NCI-H2171 (cell line): ENCODE results near the gene MGST1.
"Not testable (repeated sequence)": the region's sequence is repeated elsewhere in the genome, so short reads cannot be mapped to it uniquely, and the experiment has no call there.

Experiments
- DNase-seq: peaks from one replicate; lab custom pipeline; 2025; lab: John Stamatoyannopoulos, UW

The MGST1 gene

DNA sequence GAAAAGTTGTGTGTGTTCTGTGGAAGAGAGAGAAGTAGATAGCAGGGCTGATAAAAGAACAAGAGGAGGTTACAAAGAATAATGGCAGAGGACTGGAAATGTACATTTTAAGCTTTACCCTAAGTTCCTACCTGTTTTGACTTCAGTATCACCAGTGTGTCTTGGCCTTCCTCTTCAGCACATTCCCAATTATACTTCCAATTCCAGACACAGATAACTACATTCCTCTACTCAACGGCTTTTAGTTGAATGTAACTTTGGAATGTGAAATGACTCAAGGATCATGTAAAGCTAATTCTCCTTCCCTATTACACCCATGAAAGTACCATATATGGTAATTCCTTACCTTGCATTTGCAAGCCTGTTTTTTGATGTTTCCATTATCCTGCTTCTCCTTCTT lies 5.0 kb downstream of the MGST1 start:
- no peak for DNase-seq

DNA sequence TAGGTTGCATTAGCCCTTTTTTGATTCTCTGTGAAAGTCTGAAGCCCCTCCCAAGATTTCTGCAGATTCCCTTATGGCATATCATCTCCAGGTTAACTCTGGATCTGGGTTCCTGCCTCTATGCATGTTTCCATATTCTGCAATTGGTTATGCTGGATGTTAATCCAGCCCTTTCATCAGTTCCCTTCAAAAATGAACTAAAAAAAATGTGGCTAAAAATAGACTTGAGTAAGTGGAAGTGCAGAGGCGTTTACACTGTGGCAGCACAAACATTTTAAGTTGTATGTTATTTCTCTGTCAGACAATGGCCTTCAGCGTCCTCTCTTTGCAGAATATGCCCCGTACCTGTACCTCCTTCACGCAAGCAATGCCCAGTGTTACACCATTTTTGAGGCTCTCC lies 11.4 kb downstream of the MGST1 start:
- DNase-seq, result no peak

DNA sequence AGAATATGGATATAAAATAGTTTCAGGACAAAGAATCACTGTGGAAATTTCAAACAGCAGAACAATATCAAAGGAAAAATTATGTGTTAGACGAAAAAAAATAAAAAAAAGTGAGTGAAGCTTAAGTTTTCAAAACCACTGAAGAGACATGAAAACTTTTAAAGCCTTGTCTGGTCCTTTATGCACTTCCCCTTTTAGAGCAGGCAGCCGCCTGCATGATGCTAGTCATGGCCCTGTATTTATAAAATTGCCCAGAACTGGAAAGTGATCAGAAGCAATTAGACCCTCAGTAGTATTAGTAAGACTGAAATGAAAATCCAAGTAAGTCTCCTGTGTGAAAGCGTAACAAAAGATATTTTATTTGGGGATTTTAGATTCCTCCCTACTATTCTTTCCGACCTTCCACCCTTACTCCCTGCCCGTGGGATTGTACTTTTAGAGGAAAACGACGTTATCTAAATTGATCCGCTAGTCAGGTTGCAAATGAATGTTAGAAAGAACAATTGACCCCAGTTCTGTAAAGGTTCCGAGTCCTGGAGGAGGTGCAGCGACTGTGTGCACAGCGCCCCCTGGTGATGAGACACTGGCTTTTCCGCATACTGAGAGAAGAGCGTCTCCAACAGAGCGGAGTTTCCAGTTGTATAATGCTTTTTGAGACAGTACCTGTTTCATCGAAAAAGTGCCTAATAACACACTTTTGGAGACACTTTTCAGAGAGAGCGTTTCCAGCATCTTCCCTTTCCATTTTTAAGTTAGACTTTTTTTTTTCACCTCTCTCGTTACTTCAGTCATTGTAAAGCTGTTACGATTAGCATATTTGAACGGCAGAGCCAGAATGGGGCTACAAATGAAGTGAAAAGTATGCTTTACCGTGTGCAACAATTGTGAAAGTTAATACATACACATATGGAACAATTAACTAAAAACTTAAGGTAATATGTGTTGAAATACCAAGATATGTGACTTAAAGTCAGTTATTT lies 12.4 kb downstream of the MGST1 start:
- no peak for DNase-seq

DNA sequence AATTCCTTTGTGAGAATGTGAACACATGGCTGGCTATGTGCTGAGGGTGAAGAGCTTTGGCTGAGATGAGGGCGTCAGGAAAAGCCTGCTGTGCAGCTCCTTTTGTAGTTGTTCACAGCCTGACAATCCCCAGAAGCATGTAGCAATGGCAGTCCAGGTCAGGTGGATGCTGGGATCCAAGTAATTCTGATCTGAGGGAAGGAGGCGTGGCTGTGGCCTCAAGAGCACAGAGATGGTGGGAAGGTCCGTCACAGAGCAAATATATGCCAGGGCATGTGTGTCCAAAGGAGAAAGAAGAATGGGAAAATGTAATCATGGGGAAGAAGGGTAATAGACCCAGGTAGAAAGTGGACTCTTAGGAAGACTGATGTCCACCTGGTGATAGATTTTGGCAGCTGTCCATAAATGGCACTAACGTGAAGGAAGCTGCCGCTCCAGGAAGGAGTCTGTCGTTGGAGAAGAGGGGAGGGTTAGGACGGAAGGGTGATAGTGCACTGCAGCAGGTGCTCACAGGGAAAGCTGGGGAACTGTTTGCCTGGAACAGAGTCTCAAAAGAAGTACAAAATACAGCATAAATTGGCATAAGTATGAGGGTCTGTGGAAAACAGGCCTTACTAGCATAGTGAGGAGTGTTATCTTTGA lies 13.8 kb downstream of the MGST1 start:
- no peak for DNase-seq

DNA sequence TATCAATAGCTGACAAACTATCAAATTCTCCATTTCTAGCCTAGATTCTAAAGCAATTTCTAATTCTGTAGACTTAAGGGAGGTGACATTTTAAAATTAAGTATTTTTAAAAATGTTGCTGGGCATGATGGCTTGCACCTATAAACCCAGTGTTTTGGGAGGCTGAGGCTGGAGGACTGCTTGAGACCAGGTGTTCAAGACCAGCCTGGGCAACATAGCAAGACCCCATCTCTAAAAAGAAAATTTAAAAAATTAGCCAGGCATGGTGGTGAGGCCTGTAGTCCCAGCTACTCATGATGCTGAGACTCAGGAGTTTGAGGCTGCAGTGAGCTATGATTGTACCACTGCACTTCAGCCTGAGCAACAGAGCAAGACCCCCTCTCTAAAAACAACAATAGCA lies 15.1 kb downstream of the MGST1 start:
- no peak for DNase-seq

DNA sequence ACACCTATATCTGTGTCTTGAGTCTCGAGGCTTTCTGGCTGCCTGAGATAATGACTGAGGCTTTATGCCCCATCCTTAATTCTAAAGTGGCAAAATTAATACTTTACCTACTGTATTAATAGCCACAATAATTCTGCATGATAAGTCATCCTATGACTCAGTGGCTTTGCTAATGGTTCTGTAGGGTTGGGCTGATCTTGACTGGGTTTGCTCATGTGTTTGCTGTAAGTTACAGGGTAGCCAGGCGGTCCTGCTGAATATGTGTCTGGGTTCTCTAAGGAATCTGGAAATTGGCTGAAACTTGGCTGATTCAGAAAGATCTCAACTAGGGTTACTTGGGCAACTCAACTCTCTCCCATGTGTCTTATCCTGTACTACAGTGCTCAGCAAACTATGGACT lies 21.7 kb downstream of the MGST1 start:
- no peak for DNase-seq

DNA sequence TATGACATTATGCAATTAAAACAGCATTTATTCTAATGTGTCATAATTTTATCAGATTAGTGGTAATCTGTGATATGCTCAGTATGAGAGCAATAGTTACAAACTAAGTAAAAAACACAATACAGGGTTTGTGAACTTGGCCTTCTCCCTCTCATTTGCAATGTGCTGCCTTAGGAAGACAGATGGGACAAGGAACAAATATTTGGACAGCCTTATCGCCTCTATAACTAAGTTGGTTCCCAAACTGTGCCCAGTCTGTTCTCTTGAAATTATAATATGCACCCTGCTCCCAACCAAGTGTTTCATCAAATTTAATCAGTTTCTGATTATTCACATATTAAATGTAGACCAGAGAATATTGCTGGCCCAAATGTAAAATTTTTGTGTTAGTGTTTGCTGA lies 22.7 kb downstream of the MGST1 start:
- no peak for DNase-seq

DNA sequence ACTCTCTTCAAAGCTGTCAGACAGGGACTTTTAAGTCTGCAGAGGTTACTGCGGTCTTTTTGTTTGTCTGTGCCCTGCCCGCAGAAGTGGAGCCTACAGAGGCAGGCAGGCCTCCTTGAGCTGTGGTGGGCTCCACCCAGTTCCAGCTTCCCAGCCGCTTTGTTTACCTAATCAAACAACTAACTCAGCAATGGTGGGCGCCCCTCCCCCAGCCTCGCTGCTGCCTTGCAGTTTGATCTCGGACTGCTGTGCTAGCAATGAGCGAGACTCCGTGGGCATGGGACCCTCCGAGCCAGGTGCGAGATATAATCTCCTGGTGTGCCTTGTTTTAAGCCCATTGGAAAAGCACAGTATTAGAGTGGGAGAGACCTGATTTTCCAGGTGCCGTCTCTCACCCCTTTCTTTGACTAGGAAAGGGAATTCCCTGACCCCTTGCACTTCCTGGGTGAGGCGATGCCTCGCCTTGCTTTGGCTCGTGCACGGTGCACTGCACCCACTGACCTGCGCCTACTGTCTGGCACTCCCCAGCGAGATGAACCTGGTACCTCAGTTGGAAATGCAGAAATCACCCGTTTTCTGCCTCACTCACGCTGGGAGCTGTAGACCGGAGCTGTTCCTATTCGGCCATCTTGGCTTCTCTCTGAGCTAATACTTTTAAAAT lies 35.3 kb downstream of the MGST1 start:
- not testable (repeated sequence) for DNase-seq

DNA sequence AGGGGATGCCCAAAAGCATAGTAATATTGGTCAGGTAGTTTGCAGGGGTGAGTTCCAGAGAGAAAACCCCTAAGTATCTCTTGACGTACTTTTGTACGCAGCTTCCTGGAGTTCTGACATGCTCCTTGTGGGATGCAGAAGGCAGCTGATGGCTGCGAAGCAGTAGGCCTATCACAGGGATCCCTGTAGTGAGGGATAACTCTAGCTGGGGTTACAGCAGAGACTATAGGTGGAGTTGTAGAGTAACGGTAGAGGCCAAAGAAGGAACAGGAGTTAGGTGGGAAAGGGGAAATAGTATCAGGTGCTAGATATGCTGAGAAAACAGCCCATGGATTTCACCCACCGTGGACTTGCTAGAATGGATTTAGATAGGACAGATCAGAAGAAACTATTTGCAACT lies 37.3 kb downstream of the MGST1 start:
- no peak for DNase-seq

DNA sequence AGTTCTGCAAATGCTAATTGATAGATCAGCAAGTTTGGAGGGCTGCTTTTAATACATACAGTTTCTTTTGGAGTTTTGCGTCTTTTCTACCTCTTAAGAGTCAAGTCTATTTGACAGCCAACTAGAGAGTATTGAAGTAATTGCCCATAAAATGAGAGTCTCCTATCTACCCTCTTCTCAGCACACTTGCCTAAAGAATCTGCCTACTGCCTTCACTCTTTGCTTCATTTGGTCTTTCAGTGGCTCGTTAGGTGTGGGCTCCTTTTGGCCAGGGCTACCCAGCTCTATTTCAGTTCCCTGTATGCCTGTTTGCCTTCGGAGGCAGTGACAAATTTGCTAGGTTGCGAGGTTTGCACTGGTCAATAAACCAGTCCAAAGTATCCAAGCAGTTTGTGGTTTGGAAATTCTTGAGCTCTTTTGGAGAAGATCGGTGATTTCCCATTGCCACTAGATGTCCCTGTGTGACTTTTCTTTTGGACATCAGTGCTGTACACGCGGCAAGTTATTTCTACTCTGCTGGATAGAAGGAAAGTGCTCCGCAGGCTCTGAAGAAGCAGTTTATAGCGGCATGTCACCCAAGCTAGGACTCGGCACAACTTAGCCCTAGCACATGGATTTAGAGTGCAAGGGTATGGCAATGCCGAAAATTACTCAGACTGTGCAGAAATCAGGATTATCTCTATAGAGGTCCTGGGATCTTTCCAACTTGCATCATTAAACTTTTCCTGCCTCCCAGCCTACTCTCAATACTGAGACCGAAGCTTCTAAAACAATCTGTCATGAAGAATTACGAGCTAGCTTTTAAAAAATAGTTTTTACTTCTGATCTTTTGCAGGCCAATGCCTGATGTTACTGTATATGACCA lies 38.6 kb downstream of the MGST1 start:
- DNase-seq, result no peak

DNA sequence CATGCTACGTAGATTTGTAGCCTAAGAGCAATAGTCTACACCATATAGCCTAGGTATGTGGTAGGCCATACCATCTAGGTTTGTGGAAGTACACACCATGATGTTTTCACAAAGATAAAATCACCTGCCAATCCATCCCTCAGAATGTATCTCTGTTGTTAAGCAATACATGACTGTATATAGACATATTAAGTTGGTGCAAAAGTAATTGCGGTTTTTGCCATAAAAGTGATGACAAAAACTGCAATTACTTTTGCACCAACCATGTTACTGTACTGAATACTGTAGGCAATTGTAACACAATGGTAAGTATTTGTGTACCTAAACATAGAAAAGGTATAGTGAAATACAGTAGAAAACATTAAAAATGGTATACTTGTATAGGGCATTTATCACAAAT lies 40.5 kb downstream of the MGST1 start:
- DNase-seq, result no peak

DNA sequence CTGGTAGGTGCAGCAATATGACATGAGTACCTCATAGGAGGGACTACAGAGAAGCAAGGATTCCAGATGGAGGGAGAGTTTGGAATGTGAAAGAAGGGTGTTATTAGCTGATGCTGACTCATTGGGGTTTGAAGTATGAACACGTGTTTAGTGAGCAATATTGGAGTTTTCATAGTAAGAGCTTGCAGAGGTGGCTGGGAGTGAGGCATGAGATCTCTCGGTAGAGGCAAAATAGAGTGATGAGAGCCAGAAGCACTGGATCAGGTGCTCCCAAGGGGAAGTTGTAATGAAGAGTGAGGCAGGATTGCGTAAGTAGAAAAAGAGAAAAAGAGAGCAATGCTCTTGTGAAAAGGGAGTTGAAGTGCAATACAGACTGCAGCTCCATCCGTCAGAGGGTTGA lies 42.1 kb downstream of the MGST1 start:
- no peak for DNase-seq

DNA sequence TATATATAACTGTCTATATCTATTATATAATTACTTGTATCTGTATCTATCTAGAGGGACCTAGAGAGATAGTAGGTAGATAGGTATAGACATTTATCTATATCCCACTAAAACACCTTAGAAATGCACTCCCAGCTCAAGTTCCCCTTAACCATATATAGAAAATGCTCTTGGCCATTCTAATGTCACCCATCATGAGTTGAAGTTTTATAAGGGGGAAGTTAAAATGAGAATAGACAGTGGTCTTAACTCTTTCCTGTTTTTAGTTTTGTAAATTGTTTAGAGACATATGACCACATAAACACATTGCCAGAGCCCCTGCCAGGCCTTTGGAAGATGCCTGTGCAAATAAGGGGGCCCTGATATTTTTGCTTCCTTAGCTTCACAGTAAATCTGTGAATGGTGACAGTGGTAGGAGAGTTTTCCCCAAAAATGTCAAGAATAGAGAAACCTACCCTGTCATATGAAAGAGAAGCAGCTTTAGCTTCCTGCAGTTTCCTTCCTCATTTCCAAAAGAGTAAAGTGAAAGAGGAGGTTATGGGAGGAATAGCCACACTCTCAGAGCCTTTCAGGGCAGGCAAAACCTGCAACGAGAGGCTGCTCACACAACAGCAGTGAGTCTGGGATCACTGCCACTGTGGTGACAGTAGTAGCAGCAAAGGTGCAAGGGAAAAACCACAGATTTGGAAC lies 45.5 kb downstream of the MGST1 start:
- DNase-seq, result no peak

DNA sequence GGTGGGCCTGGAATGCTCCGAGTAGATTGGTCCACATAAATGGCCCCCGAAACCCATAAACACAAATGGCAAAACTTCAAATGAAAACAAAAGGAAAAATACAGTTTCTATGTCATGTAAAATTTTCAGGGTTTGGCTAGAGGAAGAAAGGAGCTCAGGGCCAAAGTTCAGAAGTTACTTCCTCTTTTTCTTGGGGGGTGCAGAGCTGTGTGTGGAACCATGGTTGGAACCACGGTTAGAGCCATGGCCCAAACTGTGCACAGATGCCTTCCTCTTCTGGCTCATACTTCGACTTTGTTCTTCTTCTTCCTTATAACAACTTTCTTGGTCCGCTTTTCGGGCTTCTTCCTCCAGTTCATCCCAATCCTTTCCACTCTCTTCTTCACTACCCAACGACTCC lies 51.7 kb downstream of the MGST1 start:
- DNase-seq, result no peak

DNA sequence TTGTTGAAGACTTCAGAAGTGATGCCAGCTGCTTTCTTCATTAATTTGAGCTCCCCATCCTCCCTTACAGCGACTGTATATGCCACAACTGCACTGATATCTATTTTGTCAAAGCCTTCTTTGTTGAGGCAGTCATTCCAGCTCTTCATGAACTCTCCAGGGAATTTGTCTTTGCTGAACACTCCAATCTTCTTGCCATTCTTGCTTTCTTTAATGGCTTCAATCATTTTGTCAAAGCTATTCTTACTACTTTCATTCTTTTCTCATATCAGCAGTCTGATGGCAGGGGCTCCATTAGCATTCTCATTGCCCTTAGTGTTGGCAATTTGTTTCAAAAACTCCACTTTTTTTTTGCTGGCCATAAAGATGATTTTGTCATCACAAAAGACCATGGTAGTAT lies 54.4 kb downstream of the MGST1 start:
- DNase-seq, result not testable (repeated sequence)

DNA sequence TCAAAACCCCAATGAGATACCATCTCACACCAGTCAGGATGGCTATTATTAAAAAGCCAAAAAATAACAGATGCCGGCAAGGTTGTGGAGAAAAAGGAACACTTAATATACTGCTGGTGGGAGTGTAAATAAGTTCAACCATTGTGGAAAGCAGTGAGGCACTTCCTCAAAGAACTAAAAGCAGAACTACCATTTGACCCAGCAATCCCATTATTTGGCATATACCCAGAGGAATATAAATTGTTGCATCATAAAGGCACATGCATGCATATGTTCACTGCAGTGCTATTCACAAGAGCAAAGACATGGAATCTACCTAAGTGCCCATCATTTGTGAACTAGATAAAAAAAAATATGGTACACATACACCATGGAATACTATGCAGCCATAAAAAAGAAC lies 59.9 kb downstream of the MGST1 start:
- DNase-seq, result no peak
